Fibroblast of mammary gland (primary cell): ENCODE results near the gene IL23R.
A peak's percentile ranks its signal among the peaks of the same experiment; 100 is the strongest.

ENCODE experiments used
- DNase-seq: peaks from one replicate; pipeline ENCODE4 v3.0.0-alpha.2; 2010; ENCODE audit warnings: low read depth
- H3K4me3 ChIP-seq: 2 replicates; pipeline ENCODE4 v1.5.1; 2011; ENCODE audit warnings: low read depth, mild to moderate bottlenecking, low read length, moderate library complexity; ENCODE audit not compliant: control insufficient read depth
- TF ChIP-seq, protein P1 (sequence below): conservative IDR thresholded peaks from 2 replicates; pipeline ENCODE4 v1.5.1; 2011; ENCODE audit warnings: low read depth, low read length, inconsistent platforms; ENCODE audit not compliant: control insufficient read depth, insufficient read depth

Gene IL23R

GRCh38 chr1:67162954-67163353 lies 3.3 kb upstream of the IL23R start:
- H3K4me3 ChIP-seq = no peak overlapping the region
- peak; percentile 51 for DNase-seq
- TF ChIP-seq, protein P1, sequence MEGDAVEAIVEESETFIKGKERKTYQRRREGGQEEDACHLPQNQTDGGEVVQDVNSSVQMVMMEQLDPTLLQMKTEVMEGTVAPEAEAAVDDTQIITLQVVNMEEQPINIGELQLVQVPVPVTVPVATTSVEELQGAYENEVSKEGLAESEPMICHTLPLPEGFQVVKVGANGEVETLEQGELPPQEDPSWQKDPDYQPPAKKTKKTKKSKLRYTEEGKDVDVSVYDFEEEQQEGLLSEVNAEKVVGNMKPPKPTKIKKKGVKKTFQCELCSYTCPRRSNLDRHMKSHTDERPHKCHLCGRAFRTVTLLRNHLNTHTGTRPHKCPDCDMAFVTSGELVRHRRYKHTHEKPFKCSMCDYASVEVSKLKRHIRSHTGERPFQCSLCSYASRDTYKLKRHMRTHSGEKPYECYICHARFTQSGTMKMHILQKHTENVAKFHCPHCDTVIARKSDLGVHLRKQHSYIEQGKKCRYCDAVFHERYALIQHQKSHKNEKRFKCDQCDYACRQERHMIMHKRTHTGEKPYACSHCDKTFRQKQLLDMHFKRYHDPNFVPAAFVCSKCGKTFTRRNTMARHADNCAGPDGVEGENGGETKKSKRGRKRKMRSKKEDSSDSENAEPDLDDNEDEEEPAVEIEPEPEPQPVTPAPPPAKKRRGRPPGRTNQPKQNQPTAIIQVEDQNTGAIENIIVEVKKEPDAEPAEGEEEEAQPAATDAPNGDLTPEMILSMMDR = no peak

GRCh38 chr1:67165468-67166041 lies 699 bp upstream of the IL23R start:
- DNase-seq = no peak
- H3K4me3 ChIP-seq = no peak overlapping the region
- TF ChIP-seq, protein P1 = no peak

DNA sequence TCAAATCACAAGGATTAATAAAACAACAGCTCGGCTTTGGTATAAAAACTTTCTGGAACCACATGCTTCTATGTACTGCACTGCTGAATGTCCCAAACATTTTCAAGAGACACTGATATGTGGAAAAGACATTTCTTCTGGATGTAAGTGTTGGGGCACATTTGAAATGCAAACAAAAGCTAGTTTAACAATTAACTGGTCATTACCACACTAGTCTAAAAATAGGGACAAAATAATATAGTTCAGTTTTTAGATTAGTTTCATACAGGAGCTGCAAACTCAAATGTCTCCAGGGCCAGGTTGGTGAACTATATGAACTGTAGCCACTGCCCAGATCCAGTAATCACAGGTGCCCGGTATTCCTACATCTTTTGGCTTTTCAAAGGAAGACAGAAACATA lies 3.2 kb downstream of the IL23R start:
- TF ChIP-seq, protein P1 = no peak

GRCh38 chr1:67169932-67170331 lies 3.7 kb downstream of the IL23R start:
- no peak for DNase-seq
- TF ChIP-seq, protein P1 = no peak
- no peak overlapping the region for H3K4me3 ChIP-seq

More for the DNA sequence above, 3.2 kb downstream of the IL23R start:
- DNase-seq = no peak
- H3K4me3 ChIP-seq = no peak overlapping the region

- no peak overlapping the region for H3K4me3 ChIP-seq
- TF ChIP-seq, protein P1 = no peak
- DNase-seq = no peak
Measured at GRCh38 chr1:67170751-67171573, 4.7 kb downstream of the IL23R start.

- TF ChIP-seq, protein P1 = no peak
- H3K4me3 ChIP-seq = no peak overlapping the region
- DNase-seq = no peak
Measured at GRCh38 chr1:67171574-67171955, 5.3 kb downstream of the IL23R start.
